ENCODE measurements around the gene UGT1A4. TPM values are rescaled to one million over a fixed set of nuclear protein-coding genes. Genes with fewer than 3 reads are reported as not detected.

Gene UGT1A4
- total and polyA plus RNA-seq, 9 of the 15 experiments (the other 6 are each of a cell fraction or from before 2014, with no cell fraction given) = not detected

DNA sequence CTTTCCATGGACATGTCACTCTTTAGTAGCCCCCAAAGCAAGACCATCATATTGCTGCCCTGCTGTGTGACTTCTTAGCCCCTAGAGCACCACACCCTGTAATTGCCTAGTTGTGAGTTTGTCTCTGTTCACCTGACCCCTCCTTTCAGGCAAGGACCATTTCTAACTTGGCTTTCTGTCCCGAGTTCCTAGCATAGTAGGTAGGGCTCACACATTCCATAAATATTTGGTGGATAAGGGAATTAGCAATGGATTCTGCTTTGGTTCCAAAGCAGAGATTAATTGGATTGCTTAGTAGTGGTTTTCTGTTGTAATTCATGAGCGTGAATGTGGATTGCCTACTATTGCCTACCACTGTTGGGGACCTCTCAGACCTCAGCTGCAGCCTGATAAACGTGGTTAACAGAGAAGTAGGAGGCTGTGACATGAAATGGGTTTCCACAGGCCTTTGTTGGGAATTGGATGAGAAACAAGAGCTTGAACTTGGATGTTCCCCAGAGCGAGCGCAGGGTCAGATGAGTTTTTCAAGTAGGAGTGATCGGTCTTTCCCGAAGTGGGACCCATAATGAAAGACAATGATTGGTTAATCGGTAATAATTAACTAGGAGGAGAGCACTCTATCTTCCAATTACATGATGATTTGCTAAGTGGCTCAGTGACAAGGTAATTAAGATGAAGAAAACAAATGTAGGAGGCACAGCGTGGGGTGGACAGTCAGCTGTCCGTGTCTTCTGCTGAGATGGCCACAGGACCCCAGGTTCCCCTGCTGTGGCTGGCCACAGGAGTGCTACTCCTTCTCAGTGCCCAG lies 28.1 kb downstream of the UGT1A4 start (continued):
- TF ChIP-seq, protein P1, sequence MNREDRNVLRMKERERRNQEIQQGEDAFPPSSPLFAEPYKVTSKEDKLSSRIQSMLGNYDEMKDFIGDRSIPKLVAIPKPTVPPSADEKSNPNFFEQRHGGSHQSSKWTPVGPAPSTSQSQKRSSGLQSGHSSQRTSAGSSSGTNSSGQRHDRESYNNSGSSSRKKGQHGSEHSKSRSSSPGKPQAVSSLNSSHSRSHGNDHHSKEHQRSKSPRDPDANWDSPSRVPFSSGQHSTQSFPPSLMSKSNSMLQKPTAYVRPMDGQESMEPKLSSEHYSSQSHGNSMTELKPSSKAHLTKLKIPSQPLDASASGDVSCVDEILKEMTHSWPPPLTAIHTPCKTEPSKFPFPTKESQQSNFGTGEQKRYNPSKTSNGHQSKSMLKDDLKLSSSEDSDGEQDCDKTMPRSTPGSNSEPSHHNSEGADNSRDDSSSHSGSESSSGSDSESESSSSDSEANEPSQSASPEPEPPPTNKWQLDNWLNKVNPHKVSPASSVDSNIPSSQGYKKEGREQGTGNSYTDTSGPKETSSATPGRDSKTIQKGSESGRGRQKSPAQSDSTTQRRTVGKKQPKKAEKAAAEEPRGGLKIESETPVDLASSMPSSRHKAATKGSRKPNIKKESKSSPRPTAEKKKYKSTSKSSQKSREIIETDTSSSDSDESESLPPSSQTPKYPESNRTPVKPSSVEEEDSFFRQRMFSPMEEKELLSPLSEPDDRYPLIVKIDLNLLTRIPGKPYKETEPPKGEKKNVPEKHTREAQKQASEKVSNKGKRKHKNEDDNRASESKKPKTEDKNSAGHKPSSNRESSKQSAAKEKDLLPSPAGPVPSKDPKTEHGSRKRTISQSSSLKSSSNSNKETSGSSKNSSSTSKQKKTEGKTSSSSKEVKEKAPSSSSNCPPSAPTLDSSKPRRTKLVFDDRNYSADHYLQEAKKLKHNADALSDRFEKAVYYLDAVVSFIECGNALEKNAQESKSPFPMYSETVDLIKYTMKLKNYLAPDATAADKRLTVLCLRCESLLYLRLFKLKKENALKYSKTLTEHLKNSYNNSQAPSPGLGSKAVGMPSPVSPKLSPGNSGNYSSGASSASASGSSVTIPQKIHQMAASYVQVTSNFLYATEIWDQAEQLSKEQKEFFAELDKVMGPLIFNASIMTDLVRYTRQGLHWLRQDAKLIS (CRISPR knock-in tag; IDR thresholded peaks at IDR 0.05) = no peak
- TF ChIP-seq ELF2 (CRISPR knock-in tag; IDR thresholded peaks at IDR 0.05) = no peak
- no peak for TF ChIP-seq ZC3H8 (IDR thresholded peaks at IDR 0.05)
- no peak for TF ChIP-seq ZNF589 (CRISPR knock-in tag; IDR thresholded peaks at IDR 0.05; ENCODE audit: low read depth)
- TF ChIP-seq L3MBTL2 (IDR thresholded peaks at IDR 0.05) = no peak
- TF ChIP-seq NR4A1 (CRISPR knock-in tag; IDR thresholded peaks at IDR 0.05) = no peak
- no peak for TF ChIP-seq NR4A1 (tag; IDR thresholded peaks at IDR 0.05)
- TF ChIP-seq, protein P2, sequence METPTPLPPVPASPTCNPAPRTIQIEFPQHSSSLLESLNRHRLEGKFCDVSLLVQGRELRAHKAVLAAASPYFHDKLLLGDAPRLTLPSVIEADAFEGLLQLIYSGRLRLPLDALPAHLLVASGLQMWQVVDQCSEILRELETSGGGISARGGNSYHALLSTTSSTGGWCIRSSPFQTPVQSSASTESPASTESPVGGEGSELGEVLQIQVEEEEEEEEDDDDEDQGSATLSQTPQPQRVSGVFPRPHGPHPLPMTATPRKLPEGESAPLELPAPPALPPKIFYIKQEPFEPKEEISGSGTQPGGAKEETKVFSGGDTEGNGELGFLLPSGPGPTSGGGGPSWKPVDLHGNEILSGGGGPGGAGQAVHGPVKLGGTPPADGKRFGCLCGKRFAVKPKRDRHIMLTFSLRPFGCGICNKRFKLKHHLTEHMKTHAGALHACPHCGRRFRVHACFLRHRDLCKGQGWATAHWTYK (CRISPR knock-in tag; IDR thresholded peaks at IDR 0.05) = no peak
- TF ChIP-seq TBP (optimal IDR thresholded peaks at IDR 0.05; ENCODE audit: low read depth, low read length) = no peak

Data from K562 (cell line).